GM13977 (cell line): ENCODE results near the gene PTCD1.
A peak's percentile ranks its signal among the peaks of the same experiment; 100 is the strongest.
"Not testable (repeated sequence)": the region's sequence is repeated elsewhere in the genome, so short reads cannot be mapped to it uniquely, and the experiment has no call there.

ENCODE experiments used
- DNase-seq: peaks from one replicate; pipeline ENCODE4 v3.0.0; 2012; ENCODE audit warnings: low spot score
- in situ Hi-C: fragments of 300-500 bp; cut with MboI; formaldehyde crosslinking; loops from one replicate; pipeline ENCODE4 v1.12.0; 2022; ENCODE audit warnings: low sequenced_read_pairs, low pct_unique_long_range_greater_than_20kb, mixed read lengths, inconsistent platforms; ENCODE audit not compliant: unreplicated experiment
- TF ChIP-seq, protein P1 (sequence below): IDR thresholded peaks from 2 replicates; pipeline ENCODE4 v1.5.1; 2012; ENCODE audit warnings: mild to moderate bottlenecking, control low read depth; ENCODE audit not compliant: insufficient read depth; ENCODE audit errors: extremely low read depth, missing control alignments

Gene PTCD1

DNA sequence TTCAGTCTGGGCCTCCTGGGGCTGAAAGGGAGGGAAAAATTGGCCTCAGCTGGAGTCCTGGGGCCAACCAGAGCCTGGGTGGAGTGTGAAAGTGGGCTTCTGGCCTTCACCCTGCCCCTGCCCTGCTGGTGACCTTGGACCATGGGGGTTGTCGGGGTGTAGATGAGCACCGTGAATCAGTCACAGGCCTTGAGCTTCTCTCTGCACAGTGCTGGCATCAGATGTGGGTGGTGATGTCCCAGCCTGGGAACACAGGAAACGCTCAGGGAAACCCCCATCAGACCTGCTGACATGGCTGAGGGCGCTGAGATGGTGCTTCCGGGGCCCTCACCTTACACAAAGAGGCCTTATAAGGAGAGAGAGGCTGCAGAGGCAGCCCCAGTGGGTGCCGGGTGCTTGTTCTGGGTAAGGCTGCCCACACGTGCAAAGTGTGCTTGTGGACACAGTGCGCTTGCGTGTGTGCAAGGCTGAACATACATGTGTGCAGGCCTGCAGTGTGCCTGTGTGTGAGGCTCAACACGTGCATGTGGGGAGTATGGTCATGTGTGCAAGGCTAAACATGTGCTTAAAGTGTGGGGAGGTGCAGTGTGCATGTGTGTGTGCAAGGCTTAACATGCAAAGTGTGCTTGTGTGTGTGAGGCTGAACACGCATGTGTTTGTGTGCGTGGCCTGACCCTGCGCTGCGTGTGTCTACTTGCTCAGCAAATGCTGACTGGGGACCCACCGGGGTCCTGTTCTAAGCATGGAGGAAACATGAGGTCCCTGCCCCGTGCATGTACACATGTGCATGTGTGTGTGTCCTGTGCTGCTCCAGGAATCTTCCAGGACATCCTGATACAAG is 57.6 kb downstream of the PTCD1 start:
- in situ Hi-C loops = no loop called here
- peak; percentile 87 for DNase-seq
- TF ChIP-seq, protein P1, sequence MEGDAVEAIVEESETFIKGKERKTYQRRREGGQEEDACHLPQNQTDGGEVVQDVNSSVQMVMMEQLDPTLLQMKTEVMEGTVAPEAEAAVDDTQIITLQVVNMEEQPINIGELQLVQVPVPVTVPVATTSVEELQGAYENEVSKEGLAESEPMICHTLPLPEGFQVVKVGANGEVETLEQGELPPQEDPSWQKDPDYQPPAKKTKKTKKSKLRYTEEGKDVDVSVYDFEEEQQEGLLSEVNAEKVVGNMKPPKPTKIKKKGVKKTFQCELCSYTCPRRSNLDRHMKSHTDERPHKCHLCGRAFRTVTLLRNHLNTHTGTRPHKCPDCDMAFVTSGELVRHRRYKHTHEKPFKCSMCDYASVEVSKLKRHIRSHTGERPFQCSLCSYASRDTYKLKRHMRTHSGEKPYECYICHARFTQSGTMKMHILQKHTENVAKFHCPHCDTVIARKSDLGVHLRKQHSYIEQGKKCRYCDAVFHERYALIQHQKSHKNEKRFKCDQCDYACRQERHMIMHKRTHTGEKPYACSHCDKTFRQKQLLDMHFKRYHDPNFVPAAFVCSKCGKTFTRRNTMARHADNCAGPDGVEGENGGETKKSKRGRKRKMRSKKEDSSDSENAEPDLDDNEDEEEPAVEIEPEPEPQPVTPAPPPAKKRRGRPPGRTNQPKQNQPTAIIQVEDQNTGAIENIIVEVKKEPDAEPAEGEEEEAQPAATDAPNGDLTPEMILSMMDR = no peak

DNA sequence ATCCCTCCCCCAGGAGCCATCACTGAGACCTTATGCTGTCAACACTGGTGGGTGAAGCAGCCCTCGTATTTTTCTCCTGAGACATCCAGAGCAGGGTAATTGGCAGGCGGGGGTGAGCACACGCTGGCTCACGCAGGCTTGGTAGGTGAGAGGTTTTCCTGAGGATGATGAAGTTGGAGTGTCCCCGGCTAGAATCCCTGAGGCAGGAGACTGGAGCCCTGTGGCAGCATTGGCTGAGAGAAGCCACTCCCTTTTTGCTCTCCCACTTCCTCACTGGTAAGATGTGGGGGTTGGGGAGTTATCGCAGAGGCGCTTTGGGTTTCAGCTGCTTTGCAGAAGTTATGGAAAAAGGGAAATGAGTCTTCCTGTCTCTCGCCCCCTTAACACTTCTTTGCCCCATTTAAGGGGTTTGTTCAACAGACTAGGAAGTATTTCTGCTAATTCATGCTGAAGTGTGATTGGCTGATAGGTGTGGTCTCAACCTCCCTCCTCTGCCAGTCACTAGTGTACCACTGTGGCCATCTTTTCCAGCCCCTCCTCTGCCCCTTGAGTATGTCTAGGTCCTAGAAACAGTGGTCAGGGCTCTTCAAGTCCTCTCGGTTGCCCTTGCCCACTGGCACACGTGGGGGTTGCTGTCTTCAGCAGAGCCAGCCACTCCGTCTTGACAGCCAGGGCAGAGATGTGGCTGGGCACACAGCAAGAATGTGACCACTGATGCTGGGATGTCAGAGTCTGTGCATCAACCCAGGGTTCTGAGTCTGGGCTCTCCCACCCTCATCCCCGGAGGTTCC is 58.4 kb downstream of the PTCD1 start:
- in situ Hi-C loops = no loop called here
- TF ChIP-seq, protein P1 = no peak
- DNase-seq = peak; percentile 76

DNA sequence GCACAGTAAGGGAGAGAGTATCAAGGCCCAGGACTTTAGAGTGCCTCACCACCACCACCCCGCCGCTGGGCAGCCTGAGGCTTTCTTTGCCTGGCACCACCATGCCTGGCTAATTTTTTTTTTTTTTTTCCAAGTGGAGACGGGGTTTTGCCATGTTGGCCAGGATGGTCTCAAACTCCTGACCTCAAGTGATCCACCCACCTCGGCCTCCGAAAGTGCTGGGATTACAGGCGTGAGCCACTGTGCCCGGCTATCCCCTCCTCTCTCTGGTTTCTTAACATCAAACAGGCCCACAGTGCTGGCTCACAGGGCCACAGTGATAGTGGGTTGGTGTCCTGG is 58.9 kb downstream of the PTCD1 start:
- in situ Hi-C loops, DNase-seq: not testable (repeated sequence)

DNA sequence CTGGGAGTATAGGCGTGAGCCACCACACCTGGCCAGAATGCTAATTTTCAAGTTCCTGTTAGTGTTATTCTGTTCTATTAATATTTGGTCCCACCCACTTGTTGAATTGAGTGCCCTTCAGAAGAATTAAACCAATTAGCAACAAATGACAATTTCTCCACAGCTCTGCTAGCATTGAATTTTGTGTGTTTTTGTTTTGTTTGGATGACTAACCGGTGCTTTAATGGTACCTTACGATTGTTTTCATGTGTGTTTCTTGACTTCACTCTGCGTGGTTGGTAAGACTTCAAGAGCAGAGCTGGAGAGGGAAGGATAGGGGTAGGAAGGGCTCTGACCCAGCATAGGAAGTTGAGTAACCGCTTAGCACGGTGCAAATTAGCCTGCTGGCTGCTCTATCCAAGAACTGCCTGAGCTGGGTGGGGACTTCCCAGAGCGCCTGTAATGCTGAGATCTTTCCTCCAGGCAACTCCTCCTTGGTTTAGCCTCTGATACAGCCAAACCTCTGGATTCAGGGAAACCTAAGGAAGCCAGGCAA is 59.5 kb downstream of the PTCD1 start:
- TF ChIP-seq, protein P1 = no peak
- in situ Hi-C loops = no loop called here
- DNase-seq = peak; percentile 65

DNA sequence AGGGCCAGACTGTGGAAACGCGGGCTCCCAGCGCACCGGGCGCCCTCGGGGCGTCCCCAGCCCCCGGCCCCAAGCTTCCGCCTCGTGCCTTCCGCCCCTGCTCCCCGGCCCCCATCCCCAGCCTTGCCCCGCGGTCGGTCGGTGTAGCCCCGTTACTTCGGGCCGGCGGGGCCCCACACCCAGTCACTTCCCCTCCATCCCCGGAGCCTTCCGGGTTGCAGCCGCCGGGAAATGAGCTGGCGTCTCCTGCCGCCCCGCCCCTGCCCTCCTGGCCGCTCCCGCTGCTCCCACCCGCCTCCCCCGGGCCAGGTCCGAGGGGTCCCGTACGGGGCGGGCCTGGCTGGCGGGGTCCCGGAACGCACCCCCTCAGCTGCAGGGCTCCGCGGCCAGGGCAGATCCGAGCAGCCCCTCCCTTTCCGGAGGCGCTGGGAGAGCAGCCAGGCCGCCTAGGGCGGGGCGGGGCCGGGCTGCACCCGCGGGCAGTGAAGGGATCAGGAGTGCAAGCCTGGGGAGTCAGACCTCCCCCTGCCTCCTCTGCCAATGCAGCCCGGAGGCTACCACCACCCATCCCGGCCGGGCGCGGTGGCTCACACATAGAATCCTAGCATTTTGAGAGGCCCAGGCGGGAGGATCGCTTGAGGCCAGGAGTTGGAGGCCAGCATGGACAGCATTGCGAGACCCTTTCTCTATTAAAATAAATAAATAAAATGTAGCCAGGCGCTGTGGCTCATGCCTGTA is 63.4 kb downstream of the PTCD1 start:
- in situ Hi-C loops = no loop called here
- TF ChIP-seq, protein P1 = no peak
- DNase-seq = peak; percentile 84

DNA sequence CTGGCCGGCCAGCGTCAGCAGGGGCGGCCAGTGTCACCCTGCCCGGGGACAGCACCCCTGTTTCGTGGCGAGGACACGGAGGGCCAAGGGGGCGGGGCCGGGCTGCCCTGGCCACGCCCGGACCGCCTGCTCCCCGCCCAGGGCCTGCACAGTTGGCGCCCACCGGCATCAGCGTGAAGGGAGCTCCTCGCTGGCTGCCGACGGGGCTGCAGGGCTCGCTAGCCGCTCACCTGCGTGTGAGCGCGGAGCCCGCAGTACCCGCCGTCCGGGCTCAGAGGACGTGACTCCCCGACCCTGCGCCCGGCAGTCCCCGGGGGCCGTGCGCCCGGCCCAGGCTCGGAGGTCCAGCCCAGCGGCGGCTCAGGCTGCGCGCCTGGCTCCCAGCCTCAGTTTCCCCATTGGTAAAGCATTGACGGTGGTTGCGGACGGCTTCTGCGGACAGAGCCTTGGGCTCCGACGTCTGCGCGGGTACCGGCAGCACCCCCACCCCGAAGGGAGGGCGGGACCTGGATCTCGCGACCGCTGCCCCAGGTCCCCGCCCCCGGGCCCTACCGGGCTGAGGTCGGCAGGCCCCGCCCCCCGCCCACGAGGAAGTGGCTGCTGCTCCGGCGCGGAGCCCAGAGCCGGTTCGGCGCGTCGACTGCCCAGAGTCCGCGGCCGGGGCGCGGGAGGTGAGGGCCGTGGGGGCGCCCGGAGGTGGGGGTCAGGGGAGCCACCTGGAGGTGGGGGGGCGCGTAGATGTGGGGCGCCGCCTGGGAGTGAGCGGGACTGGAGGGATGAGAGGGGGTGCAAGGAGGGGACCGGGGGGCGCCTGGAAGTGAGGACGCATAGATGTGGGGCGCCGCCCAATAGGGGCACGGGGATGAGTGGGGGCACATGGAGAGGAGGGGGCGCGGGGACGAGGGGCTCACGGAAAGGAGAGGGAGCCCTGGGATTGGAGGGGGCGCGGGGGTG is 64.2 kb downstream of the PTCD1 start, which contains the start of gene ARPC1B:
ARPC1B (plus strand) TSS at position 620 of the 954 bp plus-strand sequence. CDS start 10,985 bp downstream, outside the sequence.
- TF ChIP-seq, protein P1 = no peak
- peak; percentile 99 for DNase-seq
- in situ Hi-C loops = no loop called here
